CD14-positive monocyte (primary cell): ENCODE data around the gene TMEM151A. TPM values are rescaled to one million over a fixed set of nuclear protein-coding genes. Genes with fewer than 3 reads are reported as not detected.
A peak's percentile ranks its signal among the peaks of the same experiment; 100 is the strongest.

Experiments used
- DNase-seq, 3 donors: peaks; one replicate each; pipeline ENCODE4 v3.0.0-alpha.2; 2011 to 2022
- H2AFZ ChIP-seq: 2 replicates; pipeline ENCODE4 v1.6.0; 2012; ENCODE audit warnings: mild to moderate bottlenecking, low read depth, low read length, inconsistent platforms; ENCODE audit not compliant: insufficient read depth, poor library complexity, severe bottlenecking
- H3K27ac ChIP-seq, 2 donors: 1 replicate in 1 of 2; 2 replicates in 1 of 2; pipeline ENCODE4 v1.5.1; 2012 to 2013; ENCODE audit warnings: low read length in 2 of 2, control low read depth in 1 of 2, inconsistent platforms in 1 of 2, low read depth in 1 of 2, mild to moderate bottlenecking in 1 of 2
- H3K27me3 ChIP-seq, 2 donors: one replicate each; pipeline versions ENCODE4 v1.6.0 to v1.6.1; 2011 to 2013; ENCODE audit warnings: low read length in 2 of 2; ENCODE audit not compliant: control insufficient read depth in 2 of 2, insufficient read depth in 2 of 2
- H3K36me3 ChIP-seq, 2 donors: replicated peaks in 1 of 2; 1 replicate in 1 of 2; 2 replicates in 1 of 2; pipeline versions ENCODE4 v1.5.1 to v1.6.1; 2012 to 2013; ENCODE audit warnings: low read length in 2 of 2, control low read depth in 1 of 2, inconsistent platforms in 1 of 2, mild to moderate bottlenecking in 1 of 2; ENCODE audit not compliant: insufficient read depth in 2 of 2, control insufficient read depth in 1 of 2
- H3K4me1 ChIP-seq, 2 donors: 1 replicate in 1 of 2; 2 replicates in 1 of 2; pipeline versions ENCODE4 v1.5.1 to v1.6.1; 2012 to 2013; ENCODE audit warnings: low read length in 2 of 2, control low read depth in 1 of 2, inconsistent platforms in 1 of 2, mild to moderate bottlenecking in 1 of 2, moderate library complexity in 1 of 2; ENCODE audit not compliant: insufficient read depth in 2 of 2, control insufficient read depth in 1 of 2
- H3K4me2 ChIP-seq: replicated peaks from 2 replicates; pipeline ENCODE3; 2012; ENCODE audit warnings: low read length, moderate library complexity, mild to moderate bottlenecking; ENCODE audit not compliant: poor library complexity, severe bottlenecking; ENCODE audit errors: extremely low read depth
- H3K4me3 ChIP-seq, 3 experiments: fragments of 200-600 bp in 1 of 3; sonication (generic) in 1 of 3; replicated peaks in 1 of 3; 1 replicate in 2 of 3; 2 replicates in 1 of 3; pipeline ENCODE4 v1.5.1; 2011 to 2013; ENCODE audit warnings: low read length in 3 of 3, mild to moderate bottlenecking in 3 of 3, control low read depth in 2 of 3, low read depth in 2 of 3, inconsistent platforms in 1 of 3, moderate library complexity in 1 of 3
- H3K79me2 ChIP-seq: 2 replicates; pipeline ENCODE4 v1.6.0; 2012; ENCODE audit warnings: mild to moderate bottlenecking, control low read depth, inconsistent platforms, low read length, moderate library complexity; ENCODE audit not compliant: insufficient read depth
- H3K9ac ChIP-seq: 2 replicates; pipeline ENCODE4 v1.6.0; 2017; ENCODE audit warnings: low read length, mild to moderate bottlenecking; ENCODE audit not compliant: insufficient read depth, poor library complexity, severe bottlenecking
- H3K9me3 ChIP-seq, 2 donors: replicated peaks in 1 of 2; 1 replicate in 1 of 2; 2 replicates in 1 of 2; pipeline versions ENCODE4 v1.5.1 to v1.6.1; 2012 to 2013; ENCODE audit warnings: low read length in 2 of 2, control low read depth in 1 of 2; ENCODE audit not compliant: control insufficient read depth in 1 of 2, insufficient read depth in 1 of 2
- H4K20me1 ChIP-seq: 2 replicates; pipeline ENCODE4 v1.6.0; 2012; ENCODE audit warnings: mild to moderate bottlenecking, low read length, control low read depth, moderate library complexity; ENCODE audit not compliant: insufficient read depth
- H3K27ac Mint-ChIP-seq, 7 donors: one replicate each; pipeline ENCODE4 v1.8.0; 2020; ENCODE audit warnings: mild to moderate bottlenecking in 7 of 7, mixed read lengths in 7 of 7, moderate library complexity in 6 of 7, inconsistent platforms in 2 of 7
- H3K27me3 Mint-ChIP-seq, 3 donors: one replicate each; pipeline ENCODE4 v1.8.0; 2021 to 2022; ENCODE audit warnings: low read depth in 3 of 3, mild to moderate bottlenecking in 3 of 3, mixed read lengths in 3 of 3, moderate library complexity in 3 of 3, inconsistent platforms in 1 of 3
- H3K36me3 Mint-ChIP-seq, 2 donors: one replicate each; pipeline ENCODE4 v1.8.0; 2020; ENCODE audit warnings: mixed read lengths in 2 of 2, inconsistent platforms in 1 of 2, mild to moderate bottlenecking in 1 of 2
- H3K4me1 Mint-ChIP-seq: one replicate; pipeline ENCODE4 v1.8.0; 2020; ENCODE audit warnings: mild to moderate bottlenecking, mixed read lengths
- H3K4me3 Mint-ChIP-seq, 2 donors: one replicate each; pipeline ENCODE4 v1.8.0; 2020; ENCODE audit warnings: mild to moderate bottlenecking in 2 of 2, mixed read lengths in 2 of 2, moderate library complexity in 1 of 2
- H3K9me3 Mint-ChIP-seq, 7 donors: one replicate each; pipeline ENCODE4 v1.8.0; 2020 to 2022; ENCODE audit warnings: mixed read lengths in 7 of 7, mild to moderate bottlenecking in 6 of 7, moderate library complexity in 6 of 7, inconsistent platforms in 2 of 7
- WGBS: methylation state at CpG from one replicate; pipeline ENCODE4 v1.1.5; 2013; ENCODE audit warnings: missing lambda C conversion rate; ENCODE audit not compliant: insufficient coverage; 5-methylcytosine and 5-hydroxymethylcytosine counted together
- intact Hi-C, 2 donors: fragments of 100-400 bp; cut with micrococcal nuclease; formaldehyde crosslinking; loops; one replicate each; pipeline versions ENCODE4 v1.15.0 to v1.15.1; 2023
- polyA plus RNA-seq, 3 donors: library from polyadenylated mRNA; depleted of rRNA in 1 of 3; unstranded in 2 of 3; stranded (reverse) in 1 of 3; fragments of 300-500 nt in 2 of 3; fragments of >200 nt in 1 of 3; fragmentation: Illumina TruSeq in 2 of 3; gene quantifications; 1 replicate in 2 of 3; 2 replicates in 1 of 3; pipeline ENCODE4 v1.2.3, GENCODE V29; 2012 to 2021
- TF ChIP-seq, protein P1 (sequence below): fragments of 200-600 bp; IDR thresholded peaks from one replicate; pipeline ENCODE4 v1.8.0; 2022; ENCODE audit warnings: antibody characterized with exemption, mild to moderate bottlenecking

TMEM151A gene
- polyA plus RNA-seq, 3 donors, result not detected

DNA sequence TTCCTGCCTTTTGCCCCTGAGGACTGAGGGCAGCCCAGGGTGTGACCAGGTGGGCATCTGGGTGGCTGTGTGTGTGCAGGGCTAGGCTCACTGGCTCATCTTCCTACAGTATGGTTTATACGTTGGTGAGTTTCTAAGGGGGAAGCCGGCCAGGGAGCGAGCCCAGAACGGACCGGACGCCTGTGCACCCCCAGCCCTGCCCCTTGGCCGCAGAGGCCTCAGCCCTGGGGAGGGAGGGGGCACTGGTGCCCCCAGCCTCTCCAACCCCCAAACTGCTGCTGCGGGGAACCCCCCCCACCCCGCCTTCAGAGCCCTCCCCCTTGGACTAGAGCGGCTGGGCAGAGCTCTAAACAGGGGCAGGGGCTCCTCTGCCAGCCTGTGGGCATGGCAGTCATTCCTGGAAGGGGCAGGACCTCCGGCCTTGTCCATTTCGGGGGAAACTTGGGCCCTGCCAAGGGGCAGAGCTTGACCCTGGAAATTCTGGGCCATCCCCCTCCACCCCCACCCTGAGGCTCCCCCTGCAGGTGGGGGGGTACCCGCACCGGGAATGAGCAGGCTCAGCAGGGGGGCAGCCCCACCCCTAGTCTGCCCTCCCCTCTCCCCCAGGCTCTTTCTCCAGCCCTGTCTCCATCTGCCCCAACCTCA, 8.1 kb upstream of the TMEM151A start:
- H3K4me1 Mint-ChIP-seq, result peaks cover 33% of the 10 kb centered on the region
- H3K27me3 ChIP-seq, result peaks cover 3 to 14% of the 10 kb centered on the region in 2 donors
- intact Hi-C loops, result loop anchor here (2.0 kb wide), 1 partner anchor 61 kb away; no protein-coding TSS in a partner anchor
- H3K4me3 Mint-ChIP-seq, result no peak overlapping the region
- DNase-seq, result no peak
- H3K36me3 ChIP-seq, result peaks cover 3 to 14% of the 10 kb centered on the region in 2 donors
- H3K9me3 ChIP-seq, result no peaks in the 10 kb centered on the region
- H3K4me2 ChIP-seq, result no peak overlapping the region
- no peaks in the 10 kb centered on the region for H3K79me2 ChIP-seq
- H3K4me3 ChIP-seq, result no peak overlapping the region
- H3K36me3 Mint-ChIP-seq, result peaks cover 10 to 17% of the 10 kb centered on the region in 2 donors
- H3K9me3 Mint-ChIP-seq, result peaks cover 0 to 7% (median 2%) of the 10 kb centered on the region in 7 donors
- H3K27ac Mint-ChIP-seq, result peak overlapping the region in 1 of 7 donors; percentile 70
- H3K27ac ChIP-seq, result no peak overlapping the region
- TF ChIP-seq, protein P1, sequence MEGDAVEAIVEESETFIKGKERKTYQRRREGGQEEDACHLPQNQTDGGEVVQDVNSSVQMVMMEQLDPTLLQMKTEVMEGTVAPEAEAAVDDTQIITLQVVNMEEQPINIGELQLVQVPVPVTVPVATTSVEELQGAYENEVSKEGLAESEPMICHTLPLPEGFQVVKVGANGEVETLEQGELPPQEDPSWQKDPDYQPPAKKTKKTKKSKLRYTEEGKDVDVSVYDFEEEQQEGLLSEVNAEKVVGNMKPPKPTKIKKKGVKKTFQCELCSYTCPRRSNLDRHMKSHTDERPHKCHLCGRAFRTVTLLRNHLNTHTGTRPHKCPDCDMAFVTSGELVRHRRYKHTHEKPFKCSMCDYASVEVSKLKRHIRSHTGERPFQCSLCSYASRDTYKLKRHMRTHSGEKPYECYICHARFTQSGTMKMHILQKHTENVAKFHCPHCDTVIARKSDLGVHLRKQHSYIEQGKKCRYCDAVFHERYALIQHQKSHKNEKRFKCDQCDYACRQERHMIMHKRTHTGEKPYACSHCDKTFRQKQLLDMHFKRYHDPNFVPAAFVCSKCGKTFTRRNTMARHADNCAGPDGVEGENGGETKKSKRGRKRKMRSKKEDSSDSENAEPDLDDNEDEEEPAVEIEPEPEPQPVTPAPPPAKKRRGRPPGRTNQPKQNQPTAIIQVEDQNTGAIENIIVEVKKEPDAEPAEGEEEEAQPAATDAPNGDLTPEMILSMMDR, result no peak
- no peak overlapping the region for H3K9ac ChIP-seq
- H4K20me1 ChIP-seq, result peaks cover 40% of the 10 kb centered on the region
- WGBS, result 77% methylated on average over 4 of the region's 14 CpGs
- H2AFZ ChIP-seq, result no peak overlapping the region
- H3K4me1 ChIP-seq, result peaks cover 23 to 35% of the 10 kb centered on the region in 2 donors
- peaks cover 20 to 24% (median 22%) of the 10 kb centered on the region in 3 donors for H3K27me3 Mint-ChIP-seq

DNA sequence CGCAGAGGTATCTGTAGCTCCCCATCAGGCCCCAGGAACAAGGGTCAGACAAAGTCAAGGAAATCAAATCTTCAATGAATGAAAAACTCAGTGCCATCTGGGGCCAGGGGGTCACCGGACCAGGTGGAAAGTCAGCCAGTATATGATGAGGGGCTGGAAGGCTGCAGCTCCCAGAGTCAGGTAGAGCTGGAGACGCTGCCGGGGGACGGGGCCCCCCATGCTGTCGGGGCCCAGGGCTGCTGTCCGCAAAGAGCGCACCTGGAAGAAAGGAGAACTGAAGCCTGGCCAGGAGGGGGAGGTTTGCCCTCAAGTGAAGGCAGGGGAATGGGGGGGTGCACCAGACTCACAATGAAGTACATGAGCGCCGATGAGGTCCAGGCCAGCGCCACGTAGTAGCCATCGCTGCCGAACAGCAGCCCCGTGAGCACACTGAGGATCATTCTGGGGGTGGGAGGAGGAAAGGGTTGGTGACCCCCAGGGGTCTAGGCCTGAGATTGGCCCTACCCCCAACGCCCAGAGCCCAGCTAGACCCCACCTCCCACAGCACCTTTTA, 7.1 kb upstream of the TMEM151A start:
- DNase-seq, result no peak
- Mint-ChIP-seq H3K4me3 (no peak overlapping the region), H3K27me3 (peaks cover 11 to 19% (median 12%) of the 10 kb centered on the region in 3 donors), H3K27ac (no peak overlapping the region), H3K36me3 (peaks cover 6 to 15% of the 10 kb centered on the region in 2 donors), H3K4me1 (peaks cover 35% of the 10 kb centered on the region), H3K9me3 (peaks cover 0 to 2% (median under 1%) of the 10 kb centered on the region in 7 donors)
- intact Hi-C loops, result no loop called here
- peaks cover 28 to 40% of the 10 kb centered on the region in 2 donors for H3K4me1 ChIP-seq
- no peak overlapping the region for H3K9ac ChIP-seq
- TF ChIP-seq, protein P1, result no peak
- H3K79me2 ChIP-seq, result no peaks in the 10 kb centered on the region
- no peak overlapping the region for H2AFZ ChIP-seq
- no peak overlapping the region for H3K4me3 ChIP-seq
- peaks cover 3 to 14% of the 10 kb centered on the region in 2 donors for H3K36me3 ChIP-seq
- H3K9me3 ChIP-seq, result no peaks in the 10 kb centered on the region
- WGBS, result 92% methylated on average over 13 of the region's 16 CpGs
- peaks cover 30% of the 10 kb centered on the region for H4K20me1 ChIP-seq
- H3K27ac ChIP-seq, result no peak overlapping the region
- no peak overlapping the region for H3K4me2 ChIP-seq
- peaks cover 0 to 6% of the 10 kb centered on the region in 2 donors for H3K27me3 ChIP-seq
